HG02763 (cell line): ENCODE data around the gene ACOT7.
"Not testable (repeated sequence)": the region's sequence is repeated elsewhere in the genome, so short reads cannot be mapped to it uniquely, and the experiment has no call there.

Experiments
- ATAC-seq: cut with Tn5 transposase; IDR thresholded peaks from one replicate; pipeline ENCODE4 v1.9.1; 2021; ENCODE audit warnings: mild to moderate bottlenecking, moderate library complexity; ENCODE audit not compliant: unreplicated experiment

Gene ACOT7

GRCh38 chr1:6241887-6242740, 151.5 kb downstream of the ACOT7 start:
- no peak for ATAC-seq

- ATAC-seq, result no peak
Measured at GRCh38 chr1:6241107-6241886, 152.3 kb downstream of the ACOT7 start.

DNA sequence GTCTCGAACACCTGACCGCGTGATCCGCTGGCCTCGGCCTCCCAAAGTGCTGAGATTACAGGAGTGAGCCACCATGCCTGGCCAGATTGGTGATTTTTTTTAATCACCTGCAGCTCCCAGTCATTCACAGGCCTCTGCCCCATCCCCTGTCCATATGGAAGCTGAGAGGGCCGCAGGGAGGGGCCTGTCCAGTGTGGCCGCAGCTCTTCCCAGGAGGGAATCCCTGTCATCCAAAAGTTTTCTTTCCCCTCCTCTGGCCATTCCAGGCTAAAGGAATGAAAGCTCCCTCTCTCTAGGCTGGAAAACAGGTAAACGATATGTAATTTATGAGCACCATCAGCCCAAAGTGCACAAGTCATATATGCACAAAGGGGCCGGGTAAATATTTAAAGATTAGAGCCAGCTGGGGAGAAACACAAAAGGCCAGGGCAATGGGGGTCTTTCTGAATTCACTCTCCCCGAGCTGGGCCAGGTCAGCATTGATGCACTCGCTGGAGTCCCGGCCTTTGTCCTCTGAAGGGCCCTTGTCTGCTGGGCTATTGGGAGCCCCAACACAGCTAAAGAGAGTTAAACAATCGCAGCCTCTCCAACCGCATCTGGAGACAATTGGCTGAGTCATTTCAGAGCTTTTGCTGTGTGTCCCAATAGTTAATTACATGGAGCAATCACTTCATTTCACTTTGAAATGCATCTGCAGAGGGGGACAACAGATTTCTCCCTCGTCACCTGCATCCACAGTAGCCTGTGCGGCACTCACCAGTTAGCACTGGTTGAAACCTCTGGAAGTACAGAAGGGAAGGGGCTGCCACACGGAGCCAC, 153.4 kb downstream of the ACOT7 start:
- ATAC-seq, result no peak

GRCh38 chr1:6239213-6239752, 154.3 kb downstream of the ACOT7 start:
- ATAC-seq, result no peak

DNA sequence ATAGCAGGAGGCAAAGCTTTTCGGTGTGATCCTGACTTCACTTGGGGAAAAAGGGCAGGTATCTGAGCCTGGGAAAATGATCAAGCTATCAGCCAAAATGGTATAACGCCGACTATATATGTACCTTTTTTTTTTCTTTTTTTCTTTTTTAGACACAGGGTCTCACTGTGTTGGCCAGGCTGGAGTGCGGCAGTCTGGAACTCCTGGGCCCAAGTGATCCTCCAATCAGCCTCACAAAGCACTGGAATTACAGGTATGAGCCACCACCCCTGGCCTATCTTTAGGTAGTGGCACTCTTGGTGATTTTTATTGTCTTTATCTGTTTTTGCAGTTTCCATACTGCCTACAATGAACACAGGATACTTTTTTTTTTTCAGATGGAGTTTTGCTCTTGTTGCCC, 156.5 kb downstream of the ACOT7 start:
- no peak for ATAC-seq

DNA sequence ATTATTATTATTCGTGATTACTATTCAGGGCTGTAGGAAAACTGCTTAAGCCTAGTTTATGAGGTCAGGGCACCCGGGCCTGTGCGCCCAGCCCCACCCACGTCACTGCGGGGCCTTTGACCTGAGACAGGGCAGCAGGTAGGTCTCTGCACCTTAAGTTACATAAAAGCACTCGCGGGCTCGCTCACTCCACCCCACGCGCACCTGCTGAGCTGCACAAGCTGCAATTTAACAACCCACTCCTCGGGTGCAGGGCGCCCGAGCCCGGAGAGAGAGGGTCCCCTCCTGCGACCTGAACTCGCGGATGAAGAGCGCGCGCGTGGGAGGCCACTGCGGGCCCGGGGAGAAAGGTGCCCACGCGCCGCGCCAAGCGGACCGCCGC, 158.3 kb downstream of the ACOT7 start:
- no peak for ATAC-seq

DNA sequence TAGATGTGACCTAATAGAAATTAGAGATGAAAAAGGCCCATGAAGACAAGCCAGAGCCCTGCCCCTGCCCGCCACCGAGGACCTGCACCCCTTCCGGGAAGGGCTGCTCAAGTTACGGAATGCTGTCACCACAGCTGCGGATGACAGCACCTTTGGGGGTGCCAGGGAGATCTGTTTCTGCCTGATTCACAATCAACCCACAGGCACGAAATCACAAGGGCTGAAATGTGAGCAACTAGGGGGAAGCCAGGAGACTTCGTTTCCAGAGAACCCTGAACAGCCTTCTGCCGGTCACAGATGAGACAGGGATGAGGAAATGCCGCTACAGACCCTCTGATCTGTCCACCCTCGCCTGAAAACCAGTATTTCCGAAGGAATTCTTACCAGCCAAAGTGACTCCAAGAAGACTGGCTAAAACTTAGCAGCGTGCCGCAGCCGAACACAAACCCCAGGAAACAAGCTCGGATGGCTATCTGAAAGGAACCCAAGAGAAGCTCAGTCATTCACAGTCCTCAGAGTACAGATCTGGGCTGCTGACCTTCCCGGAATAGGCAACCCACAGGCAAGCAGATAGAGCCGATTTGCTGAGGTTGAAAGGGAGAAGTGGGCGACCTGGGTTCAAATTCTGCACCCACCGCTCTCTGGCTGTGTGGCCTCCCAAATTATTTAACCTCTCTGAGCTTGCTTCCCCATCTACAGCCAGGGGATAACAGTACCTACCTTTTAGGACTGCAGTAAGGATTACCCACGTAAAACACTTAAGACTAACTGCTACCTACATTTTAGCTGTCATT, 158.9 kb downstream of the ACOT7 start:
- ATAC-seq, result no peak

DNA sequence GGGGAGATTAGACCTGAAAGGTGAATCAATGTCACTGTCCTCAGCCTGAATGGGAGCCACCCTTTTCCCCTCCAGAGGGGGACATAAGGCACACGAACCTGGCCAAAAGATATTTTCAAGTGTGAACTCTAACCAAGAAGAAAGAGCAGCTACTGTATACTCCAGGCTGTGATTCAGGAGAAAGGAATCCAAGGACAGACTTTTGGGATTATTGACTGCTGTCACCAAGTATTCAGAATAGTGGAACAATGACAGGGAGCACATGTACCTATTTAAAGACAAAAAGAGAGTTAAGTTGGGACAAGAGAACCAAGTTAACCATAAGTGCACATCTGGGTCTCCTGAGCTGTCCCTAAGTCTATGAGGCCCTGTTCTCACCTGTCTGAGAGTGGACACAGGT, 160.2 kb downstream of the ACOT7 start:
- no peak for ATAC-seq

DNA sequence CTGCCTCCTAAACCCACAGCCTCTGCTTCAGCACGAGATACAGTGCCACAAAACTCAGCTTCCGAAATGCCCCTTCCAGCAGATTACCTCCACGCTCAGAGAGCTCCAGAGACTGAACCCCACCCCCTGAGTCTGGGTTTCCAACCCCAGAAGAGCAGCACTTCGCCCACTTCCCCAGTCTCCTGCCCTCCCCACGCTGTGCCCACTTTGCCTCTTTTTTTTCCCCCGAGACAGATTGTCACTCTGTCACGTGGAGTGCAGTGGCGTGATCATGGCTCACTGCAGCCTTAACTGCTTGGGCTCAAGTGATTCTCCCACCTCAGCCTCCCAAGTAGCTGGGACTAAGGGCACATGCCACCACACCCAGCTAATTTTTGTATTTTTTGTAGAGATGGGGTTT, 167.9 kb downstream of the ACOT7 start:
- ATAC-seq, result no peak

DNA sequence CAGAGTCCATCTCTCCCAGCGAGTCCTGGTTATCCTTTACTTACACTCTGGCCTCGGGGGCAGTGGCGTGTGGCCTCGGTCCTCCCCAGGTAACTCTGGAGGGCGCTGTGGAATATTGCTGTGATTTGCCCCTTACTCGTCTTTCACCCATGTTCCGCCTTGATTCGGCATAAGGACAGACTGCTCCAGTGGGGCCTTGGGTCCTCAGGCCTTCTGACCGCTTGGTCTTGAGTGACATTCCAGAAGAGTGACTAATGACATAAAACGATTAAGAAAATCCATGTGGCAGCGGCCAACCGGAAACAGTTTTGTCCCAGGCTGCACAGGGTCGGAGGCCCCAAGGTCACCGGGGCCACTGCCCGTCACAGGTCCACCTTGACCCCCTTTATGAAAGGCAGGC, 168.8 kb downstream of the ACOT7 start:
- no peak for ATAC-seq

GRCh38 chr1:6223617-6224016, 169.9 kb downstream of the ACOT7 start:
- ATAC-seq, result no peak

- no peak for ATAC-seq
Measured at GRCh38 chr1:6222636-6223035, 170.9 kb downstream of the ACOT7 start.

DNA sequence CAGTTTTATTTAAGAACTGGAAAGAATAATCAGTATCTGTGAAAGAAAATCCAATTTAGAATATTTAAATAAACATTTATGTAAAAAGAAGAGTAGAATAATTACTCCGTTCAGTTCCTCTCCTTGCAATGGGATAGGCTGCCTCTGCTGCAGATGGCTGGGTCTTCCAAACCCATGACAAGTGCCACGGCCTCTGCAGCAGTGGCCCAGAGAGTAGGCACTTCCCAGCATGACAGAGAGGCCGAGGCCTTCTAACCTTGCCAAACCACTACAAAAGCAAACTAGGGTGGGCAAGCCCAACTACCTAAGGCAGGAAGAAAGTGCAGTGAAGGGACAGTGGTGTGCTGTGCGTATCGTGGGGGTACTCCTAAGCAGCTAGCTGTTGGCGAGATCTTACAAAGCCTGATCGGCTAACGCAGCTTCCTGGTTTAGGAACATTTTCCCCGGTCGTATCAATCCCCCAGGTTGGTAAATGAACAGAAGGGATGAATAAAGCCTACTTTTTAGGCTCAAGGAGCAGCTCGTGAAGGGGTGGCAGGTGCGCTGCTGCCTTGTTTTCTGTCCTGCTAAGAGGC, 172.3 kb downstream of the ACOT7 start:
- no peak for ATAC-seq

GRCh38 chr1:6220236-6220635, 173.3 kb downstream of the ACOT7 start:
- no peak for ATAC-seq

DNA sequence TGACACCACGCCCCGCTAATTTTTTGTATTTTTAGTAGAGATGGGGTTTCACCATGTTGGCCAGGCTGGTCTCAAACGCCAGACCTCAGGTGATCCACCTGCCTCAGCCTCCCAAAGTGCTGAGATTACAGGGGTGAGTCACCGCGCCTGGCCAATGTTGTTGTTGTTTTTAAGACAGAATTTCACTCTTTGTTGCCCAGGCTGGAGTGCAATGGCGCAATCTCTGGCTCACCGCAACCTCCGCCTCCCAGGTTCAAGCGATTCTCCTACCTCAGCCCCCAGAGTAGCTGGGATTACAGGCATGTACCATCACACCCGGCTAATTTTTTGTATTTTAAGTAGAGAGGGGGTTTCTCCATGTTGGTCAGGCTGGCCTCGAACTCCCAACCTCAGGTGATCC, 173.9 kb downstream of the ACOT7 start:
- not testable (repeated sequence) for ATAC-seq

DNA sequence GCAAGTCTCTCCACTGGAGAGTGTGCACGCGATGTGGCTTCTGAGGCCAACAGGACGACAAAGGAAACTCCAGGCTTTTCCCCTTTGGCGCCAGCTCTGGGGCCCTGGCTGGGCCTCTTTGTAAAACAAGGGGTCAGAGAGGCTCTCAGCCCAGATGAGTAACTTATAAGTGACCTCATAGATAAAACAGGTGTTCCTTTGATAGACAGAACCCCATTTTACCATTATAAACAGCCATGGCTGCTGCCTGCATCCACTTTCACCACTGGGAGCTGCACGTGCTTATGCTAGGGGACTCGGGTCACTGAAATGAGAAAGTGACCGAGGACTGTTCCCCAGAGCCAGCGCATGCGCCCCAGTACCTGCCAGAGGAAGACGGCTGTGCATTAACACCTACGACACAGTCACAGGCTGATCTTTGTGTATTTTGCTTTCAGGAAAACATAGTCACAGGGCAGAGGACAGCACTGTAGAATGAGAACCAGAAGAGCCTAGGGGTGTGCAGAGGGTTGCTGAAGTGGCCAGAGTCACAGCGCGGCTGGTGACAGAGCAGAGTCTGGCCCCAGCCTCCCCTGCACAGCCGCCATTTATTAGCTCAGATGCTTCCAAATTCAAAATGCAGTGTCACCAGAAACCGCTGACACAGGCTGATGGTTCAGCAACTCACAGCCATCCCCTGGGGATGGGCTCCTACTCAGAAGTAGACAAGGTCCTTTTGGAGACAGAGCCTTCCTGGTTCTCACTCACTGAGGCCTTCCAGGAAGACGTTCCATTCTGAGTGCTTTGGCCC, 175.0 kb downstream of the ACOT7 start:
- ATAC-seq, result no peak
